ENCODE measurements around the gene HELZ.

DNA sequence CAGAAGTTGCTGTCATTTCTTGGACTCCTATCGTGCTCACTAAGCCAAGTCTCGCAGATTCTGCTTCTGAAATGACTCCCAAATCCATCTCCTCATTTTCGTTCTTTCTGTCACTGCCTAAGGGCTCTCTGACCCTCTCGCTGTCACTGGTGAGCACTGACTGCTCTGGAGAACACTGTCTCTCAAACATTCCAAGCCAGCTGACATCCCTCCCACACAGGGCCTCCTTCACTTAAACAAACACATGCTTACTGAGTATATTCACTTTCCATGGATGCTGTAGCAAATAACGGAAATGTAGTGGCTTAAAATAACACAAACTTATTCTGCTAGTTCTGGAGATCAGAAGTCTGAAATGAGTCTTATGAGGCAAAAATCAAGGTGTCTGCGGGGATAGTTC lies 181.9 kb downstream of the HELZ start:
- TF ChIP-seq MAX (IDR thresholded peaks at IDR 0.05) = no peak
- no peak for TF ChIP-seq CTCF (IDR thresholded peaks at IDR 0.05; ENCODE audit: low read depth, low read length, missing input control)
- TF ChIP-seq REST (IDR thresholded peaks at IDR 0.05) = no peak
- no peak for TF ChIP-seq RAD21 (IDR thresholded peaks at IDR 0.05)
- no peak for TF ChIP-seq FOXA1 (IDR thresholded peaks at IDR 0.05)
- TF ChIP-seq EGR1 (IDR thresholded peaks at IDR 0.05; ENCODE audit: low read depth in 2 of 2) = no peak
- no peak for TF ChIP-seq JUND (IDR thresholded peaks at IDR 0.05)
- no peak for TF ChIP-seq ATF3 (IDR thresholded peaks at IDR 0.05)
- TF ChIP-seq RXRA (IDR thresholded peaks at IDR 0.05) = no peak
- TF ChIP-seq YY1 (IDR thresholded peaks at IDR 0.05) = no peak
- no peak for TF ChIP-seq HNF4A (conservative IDR thresholded peaks at IDR 0.05)
- no peak for TF ChIP-seq FOXA2 (IDR thresholded peaks at IDR 0.05)
- no peak for TF ChIP-seq GABPA (IDR thresholded peaks at IDR 0.05 in 1 of 2, conservative IDR thresholded peaks at IDR 0.05 in 1 of 2)
- no peak for TF ChIP-seq SP1 (IDR thresholded peaks at IDR 0.05)
